ENCODE results near the gene COX19. TPM values are rescaled to one million over a fixed set of nuclear protein-coding genes. Genes with fewer than 3 reads are reported as not detected.
A peak's percentile ranks its signal among the peaks of the same experiment; 100 is the strongest.

The COX19 gene
- polyA plus RNA-seq, 1 of the 3 experiments (the other 2 are of a cell fraction): 7.6 TPM

GRCh38 chr7:947391-948210 is 27.7 kb downstream of the COX19 start:
- H3K4me3 ChIP-seq (ENCODE audit: low read depth in 2 of 2, low read length in 1 of 2): no peak overlapping the region
- POLR2A ChIA-PET: no interaction called here
- H3K9ac ChIP-seq: no peak overlapping the region
- H3K27ac ChIP-seq (ENCODE audit: low read depth in 2 of 2, low read length in 1 of 2): no peak overlapping the region
- H3K36me3 ChIP-seq (replicated peaks in 1 of 2; ENCODE audit: control insufficient read depth in 1 of 2, insufficient read depth in 2 of 2, low read length in 1 of 2): no peaks in the 10 kb centered on the region
- WGBS (ENCODE audit: low lambda C conversion rate): 82% methylated on average over 37 of the region's 37 CpGs
- peak; percentile 38 for DNase-seq
- no peaks in the 10 kb centered on the region for H3K9me2 ChIP-seq
- H3K27me3 ChIP-seq (ENCODE audit: insufficient read depth): no peaks in the 10 kb centered on the region
- H3K4me1 ChIP-seq (ENCODE audit: control insufficient read depth in 1 of 2, insufficient read depth in 2 of 2, low read depth in 1 of 2, low read length in 1 of 2): no peaks in the 10 kb centered on the region
- H3K79me2 ChIP-seq (ENCODE audit: insufficient read depth): no peaks in the 10 kb centered on the region
- TF ChIP-seq GATA2 (CRISPR knock-in tag; IDR thresholded peaks at IDR 0.05) (no peak), ZBTB33 (IDR thresholded peaks at IDR 0.05; ENCODE audit: borderline replicate concordance, low read depth) (no peak), POLR2AphosphoS5 (IDR thresholded peaks at IDR 0.05; ENCODE audit: low read depth, low read length) (no peak), MEF2A (IDR thresholded peaks at IDR 0.05; ENCODE audit: borderline replicate concordance, low read depth) (no peak), YY1 (IDR thresholded peaks at IDR 0.05; ENCODE audit: low read depth) (no peak), RXRA (IDR thresholded peaks at IDR 0.05; ENCODE audit: borderline replicate concordance, low read depth) (no peak), RFX5 (IDR thresholded peaks at IDR 0.05; ENCODE audit: low read length) (no peak), MXI1 (IDR thresholded peaks at IDR 0.05; ENCODE audit: low read depth, low read length) (no peak), CHD2 (IDR thresholded peaks at IDR 0.05; ENCODE audit: low read length, partially characterized antibody) (no peak), FOSL2 (IDR thresholded peaks at IDR 0.05; ENCODE audit: borderline replicate concordance, low read depth) (no peak), FOXJ3 (CRISPR knock-in tag; IDR thresholded peaks at IDR 0.05) (no peak), CTCF (IDR thresholded peaks at IDR 0.05) (no peak), TAF1 (IDR thresholded peaks at IDR 0.05; ENCODE audit: borderline replicate concordance, low read depth, low read length) (no peak), PBX3 (IDR thresholded peaks at IDR 0.05) (no peak), ELF1 (IDR thresholded peaks at IDR 0.05) (no peak)
- H3K4me2 ChIP-seq: no peak overlapping the region
- CTCF ChIA-PET: interaction anchor here (0.9 to 1.0 kb wide), 2 partner anchors 25 to 47 kb away, joined by 3 to 4 read pairs; no protein-coding TSS in a partner anchor
- no peaks in the 10 kb centered on the region for H4K20me1 ChIP-seq (ENCODE audit: insufficient read depth)
- no peaks in the 10 kb centered on the region for H3K9me3 ChIP-seq
- H3F3A ChIP-seq (replicated peaks; ENCODE audit: insufficient read depth): no peaks in the 10 kb centered on the region
- H2AFZ ChIP-seq (ENCODE audit: low read depth): no peak overlapping the region
